Measurements from ENCODE around the gene SLC15A5. TPM values are rescaled to one million over a fixed set of nuclear protein-coding genes. Genes with fewer than 3 reads are reported as not detected.

The SLC15A5 gene
- total RNA-seq, 3 donors from 2014 or later: not detected

GRCh38 chr12:16148938-16149337 lies 128.5 kb downstream of the SLC15A5 start:
- Histone ChIP-seq H3K36me3 (no peaks in the 10 kb centered on the region), H3K4me1 (no peaks in the 10 kb centered on the region), H3K27ac (no peak overlapping the region), H3K27me3 (no peaks in the 10 kb centered on the region), H3K4me3 (no peak overlapping the region), H3K9me3 (no peaks in the 10 kb centered on the region)
- TF ChIP-seq POLR2A (IDR thresholded peaks at IDR 0.05): no peak
- no peak for TF ChIP-seq CTCF (IDR thresholded peaks at IDR 0.05)
- no peak for TF ChIP-seq POLR2AphosphoS5 (IDR thresholded peaks at IDR 0.05)
- no peak for DNase-seq (ENCODE audit: low spot score in 2 of 2)
- intact Hi-C loops (cut with DNase I; ENCODE audit: low total_unique reads): no loop called here

Other genes starting within 250 kb of the SLC15A5 start
- gene MGST1, start 70.0 kb upstream of the SLC15A5 start, total RNA-seq: 100 to 1,000 TPM; 301 to 702 (median 310) TPM

Measured in breast epithelium (tissue), 4 donors.